Stomach smooth muscle (tissue), 2 donors: ENCODE results near the gene INTS7.

ENCODE experiments used
- H3K27ac ChIP-seq: one replicate; pipeline ENCODE4 v1.7.0; 2013; ENCODE audit warnings: mild to moderate bottlenecking, low read length, inconsistent platforms
- H3K27me3 ChIP-seq, 2 donors: one replicate each; pipeline ENCODE4 v1.7.0; 2013; ENCODE audit warnings: low read length in 2 of 2; ENCODE audit not compliant: insufficient read depth in 2 of 2, control insufficient read depth in 1 of 2
- H3K36me3 ChIP-seq, 2 donors: one replicate each; pipeline ENCODE4 v1.7.0; 2013; ENCODE audit warnings: low read length in 2 of 2; ENCODE audit not compliant: control insufficient read depth in 2 of 2, insufficient read depth in 2 of 2
- H3K4me1 ChIP-seq: one replicate; pipeline ENCODE4 v1.7.0; 2013; ENCODE audit warnings: low read length; ENCODE audit not compliant: control insufficient read depth, insufficient read depth
- H3K4me3 ChIP-seq, 2 donors: one replicate each; pipeline ENCODE4 v1.7.0; 2013; ENCODE audit warnings: low read length in 2 of 2
- H3K9ac ChIP-seq, 2 donors: one replicate each; pipeline ENCODE4 v1.7.0; 2013; ENCODE audit warnings: low read length in 2 of 2, mild to moderate bottlenecking in 1 of 2
- H3K9me3 ChIP-seq, 2 donors: one replicate each; pipeline ENCODE4 v1.7.0; 2013; ENCODE audit warnings: low read length in 2 of 2; ENCODE audit not compliant: control insufficient read depth in 2 of 2
- donor health status: healthy.
- donor health status: Pancreatic carcinoma.

Gene INTS7

GRCh38 chr1:211932231-211932932 lies 103.0 kb downstream of the INTS7 start:
- Histone ChIP-seq H3K9ac (no peak overlapping the region), H3K4me3 (no peak overlapping the region), H3K27ac (no peak overlapping the region), H3K4me1 (no peaks in the 10 kb centered on the region), H3K27me3 (peaks cover 4 to 12% of the 10 kb centered on the region in 2 donors), H3K9me3 (no peaks in the 10 kb centered on the region), H3K36me3 (no peaks in the 10 kb centered on the region)

DNA sequence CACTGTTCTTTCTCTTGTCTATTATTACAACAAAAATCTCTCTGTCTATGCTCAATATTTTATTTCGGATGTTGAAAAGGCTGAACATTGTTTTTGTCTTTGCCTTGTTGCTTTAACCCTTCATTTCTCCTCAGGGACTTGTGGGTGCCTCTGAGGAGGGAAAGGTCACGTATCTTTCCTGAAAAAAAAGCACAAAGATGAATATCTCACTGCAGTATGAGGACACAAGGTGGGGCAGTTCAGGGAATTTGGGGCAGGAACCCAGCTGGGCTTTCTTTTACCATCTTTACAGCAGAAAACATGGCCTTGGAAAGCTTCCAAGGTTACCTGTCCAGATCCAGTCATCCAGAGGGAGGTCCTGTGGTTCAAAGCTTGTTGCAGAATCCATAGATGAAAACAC lies 105.7 kb downstream of the INTS7 start:
- no peak overlapping the region for H3K4me3 ChIP-seq
- no peak overlapping the region for H3K27ac ChIP-seq
- peaks cover 7 to 12% of the 10 kb centered on the region in 2 donors for H3K27me3 ChIP-seq
- no peak overlapping the region for H3K9ac ChIP-seq
- H3K9me3 ChIP-seq, result no peaks in the 10 kb centered on the region
- no peaks in the 10 kb centered on the region for H3K36me3 ChIP-seq
- H3K4me1 ChIP-seq, result no peaks in the 10 kb centered on the region

- Histone ChIP-seq H3K4me3 (no peak overlapping the region), H3K9me3 (no peaks in the 10 kb centered on the region), H3K9ac (no peak overlapping the region), H3K36me3 (no peaks in the 10 kb centered on the region), H3K4me1 (no peaks in the 10 kb centered on the region), H3K27ac (no peak overlapping the region), H3K27me3 (peaks cover 3 to 12% of the 10 kb centered on the region in 2 donors)
These were observed 106.2 kb downstream of the INTS7 start for GRCh38 chr1:211928993-211929637.

DNA sequence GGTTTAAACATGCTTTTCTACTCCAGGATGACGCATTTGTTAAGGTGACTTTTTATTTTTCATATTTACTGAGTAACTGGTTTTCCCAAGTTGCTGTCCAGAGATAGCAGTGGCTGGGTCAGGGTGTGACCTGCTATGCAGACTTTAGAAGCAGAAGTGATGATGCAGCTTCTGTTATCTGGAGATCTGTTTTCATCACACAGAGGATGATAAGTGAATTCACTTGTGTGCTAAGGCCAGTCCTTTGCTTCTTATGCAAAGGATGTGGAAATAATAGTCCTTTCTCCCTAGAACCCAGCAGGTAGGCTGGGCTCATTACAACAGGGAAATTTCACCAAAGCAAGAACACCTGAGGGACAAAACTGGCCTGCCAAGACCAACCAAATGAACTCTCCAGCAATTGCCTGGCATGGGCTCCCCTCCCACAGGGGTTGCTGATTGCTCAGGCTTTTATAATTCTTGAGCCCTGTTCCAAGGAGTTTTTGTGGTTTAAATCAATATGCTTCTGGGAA lies 107.0 kb downstream of the INTS7 start:
- Histone ChIP-seq H3K4me1 (no peaks in the 10 kb centered on the region), H3K36me3 (no peaks in the 10 kb centered on the region), H3K9me3 (no peaks in the 10 kb centered on the region), H3K9ac (no peak overlapping the region), H3K27ac (no peak overlapping the region), H3K27me3 (peaks cover 3 to 12% of the 10 kb centered on the region in 2 donors), H3K4me3 (no peak overlapping the region)

- no peak overlapping the region for H3K4me3 ChIP-seq
- no peaks in the 10 kb centered on the region for H3K36me3 ChIP-seq
- no peak overlapping the region for H3K27ac ChIP-seq
- no peaks in the 10 kb centered on the region for H3K4me1 ChIP-seq
- no peaks in the 10 kb centered on the region for H3K9me3 ChIP-seq
- peaks cover 2 to 3% of the 10 kb centered on the region in 2 donors for H3K27me3 ChIP-seq
- no peak overlapping the region for H3K9ac ChIP-seq
These were observed 110.3 kb downstream of the INTS7 start for GRCh38 chr1:211925016-211925415.

GRCh38 chr1:211924256-211924655 lies 111.1 kb downstream of the INTS7 start:
- no peaks in the 10 kb centered on the region for H3K9me3 ChIP-seq
- H3K4me3 ChIP-seq, result no peak overlapping the region
- no peaks in the 10 kb centered on the region for H3K4me1 ChIP-seq
- H3K27me3 ChIP-seq, result peaks cover 0 to 3% of the 10 kb centered on the region in 2 donors
- no peak overlapping the region for H3K9ac ChIP-seq
- no peak overlapping the region for H3K27ac ChIP-seq
- no peaks in the 10 kb centered on the region for H3K36me3 ChIP-seq

GRCh38 chr1:211923095-211923494 lies 112.3 kb downstream of the INTS7 start:
- Histone ChIP-seq H3K9ac (no peak overlapping the region), H3K9me3 (no peaks in the 10 kb centered on the region), H3K27ac (no peak overlapping the region), H3K4me3 (no peak overlapping the region), H3K36me3 (no peaks in the 10 kb centered on the region), H3K27me3 (peaks cover 0 to 3% of the 10 kb centered on the region in 2 donors), H3K4me1 (no peaks in the 10 kb centered on the region)

DNA sequence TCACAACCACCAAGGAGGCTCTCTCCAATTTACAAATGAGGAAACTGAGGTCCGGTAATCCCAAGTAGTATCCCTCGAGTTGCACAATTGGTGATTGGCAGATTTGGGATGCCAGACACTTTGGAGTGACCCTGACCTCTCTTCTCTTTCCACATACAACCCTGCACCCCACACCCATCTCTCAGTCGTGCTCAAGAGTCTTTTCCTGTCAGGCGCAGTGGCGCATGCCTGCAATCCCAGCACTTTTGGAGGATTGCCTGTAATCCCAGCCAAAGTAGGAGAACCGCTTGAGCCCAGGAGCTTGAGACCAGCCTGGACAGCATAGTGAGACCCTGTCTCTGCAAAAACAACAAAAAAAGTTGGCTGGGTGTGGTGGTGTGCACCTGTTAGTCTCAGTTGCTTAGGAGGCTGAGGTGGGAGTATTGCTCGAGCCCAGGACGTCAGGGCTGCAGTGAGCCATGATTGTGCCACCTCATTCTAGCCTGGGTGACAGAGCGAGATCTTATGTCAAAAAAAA lies 113.7 kb downstream of the INTS7 start:
- Histone ChIP-seq H3K36me3 (no peaks in the 10 kb centered on the region), H3K4me1 (no peaks in the 10 kb centered on the region), H3K27ac (no peak overlapping the region), H3K4me3 (no peak overlapping the region), H3K27me3 (peaks cover 0 to 3% of the 10 kb centered on the region in 2 donors), H3K9me3 (no peaks in the 10 kb centered on the region), H3K9ac (no peak overlapping the region)

- Histone ChIP-seq H3K9me3 (no peaks in the 10 kb centered on the region), H3K4me3 (no peak overlapping the region), H3K27me3 (peaks cover 0 to 3% of the 10 kb centered on the region in 2 donors), H3K36me3 (no peaks in the 10 kb centered on the region), H3K9ac (no peak overlapping the region), H3K4me1 (no peaks in the 10 kb centered on the region), H3K27ac (no peak overlapping the region)
These were observed 114.6 kb downstream of the INTS7 start for GRCh38 chr1:211920602-211921226.

DNA sequence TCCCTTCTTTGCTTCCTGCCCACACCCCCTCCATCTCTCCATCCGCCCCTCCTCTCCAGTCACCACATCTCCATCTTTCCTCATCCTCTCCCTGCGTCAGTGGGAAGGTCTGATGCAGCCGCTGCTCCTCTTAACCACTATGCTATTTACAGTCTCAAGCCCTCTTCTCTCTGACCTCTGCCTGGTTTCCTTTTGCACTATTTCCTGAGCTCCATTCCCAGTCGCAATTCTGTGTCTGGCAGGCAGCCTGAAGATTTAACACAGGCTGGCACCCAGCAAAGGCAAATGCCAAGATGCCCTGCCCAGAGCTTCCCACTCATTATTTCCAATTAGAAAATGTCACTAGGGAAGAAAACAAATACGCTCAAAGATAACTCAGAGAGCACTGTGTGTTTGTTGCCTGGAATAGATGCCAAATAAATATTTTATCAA lies 115.2 kb downstream of the INTS7 start:
- Histone ChIP-seq H3K27ac (no peak overlapping the region), H3K27me3 (peaks cover 0 to 3% of the 10 kb centered on the region in 2 donors), H3K9ac (no peak overlapping the region), H3K4me1 (no peaks in the 10 kb centered on the region), H3K9me3 (no peaks in the 10 kb centered on the region), H3K4me3 (no peak overlapping the region), H3K36me3 (no peaks in the 10 kb centered on the region)
